T-helper 22 cell (primary cell): Measurements from ENCODE around the gene NOLC1.

ENCODE experiments used
- DNase-seq: peaks from one replicate; pipeline ENCODE4 v3.0.0-alpha.2; 2020; ENCODE audit warnings: low read depth

Gene NOLC1

DNA sequence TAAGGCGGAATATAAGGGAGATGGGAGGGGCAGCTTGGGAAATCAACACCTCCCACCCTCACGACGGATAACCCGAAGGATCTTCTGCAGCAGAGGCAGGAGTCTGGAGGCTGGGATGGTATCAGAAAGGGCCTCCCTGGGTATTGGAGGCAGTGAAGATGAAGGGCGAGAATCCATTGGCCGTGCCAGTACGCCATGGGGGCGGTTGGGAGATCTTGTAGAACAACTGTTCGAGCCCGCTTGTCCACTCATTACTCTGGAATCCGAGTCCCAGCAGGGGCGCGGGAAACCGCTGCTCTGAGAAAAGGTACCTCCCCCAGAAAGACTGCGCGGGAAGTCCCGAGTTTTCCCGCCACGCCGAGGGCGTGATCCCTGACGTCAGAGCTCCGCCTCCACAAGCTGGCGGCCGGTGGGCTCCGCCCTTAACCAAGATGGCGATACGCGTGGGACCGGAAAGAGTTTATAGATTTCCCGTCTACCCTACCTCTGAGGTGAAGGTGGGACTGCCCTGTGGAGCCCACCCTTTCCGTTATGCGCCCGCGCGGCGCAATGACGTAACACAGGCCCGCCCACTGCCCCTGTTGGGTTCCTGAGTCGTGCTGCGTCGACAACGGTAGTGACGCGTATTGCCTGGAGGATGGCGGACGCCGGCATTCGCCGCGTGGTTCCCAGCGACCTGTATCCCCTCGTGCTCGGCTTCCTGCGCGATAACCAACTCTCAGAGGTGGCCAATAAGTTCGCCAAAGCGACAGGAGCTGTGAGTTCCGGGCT, at the start of gene NOLC1:
Gene NOLC1, plus strand, starts transcription at position 616 of the 771 bp plus-strand sequence. Its CDS starts 22 bp downstream, at position 638.
- peak; percentile 99 for DNase-seq

DNA sequence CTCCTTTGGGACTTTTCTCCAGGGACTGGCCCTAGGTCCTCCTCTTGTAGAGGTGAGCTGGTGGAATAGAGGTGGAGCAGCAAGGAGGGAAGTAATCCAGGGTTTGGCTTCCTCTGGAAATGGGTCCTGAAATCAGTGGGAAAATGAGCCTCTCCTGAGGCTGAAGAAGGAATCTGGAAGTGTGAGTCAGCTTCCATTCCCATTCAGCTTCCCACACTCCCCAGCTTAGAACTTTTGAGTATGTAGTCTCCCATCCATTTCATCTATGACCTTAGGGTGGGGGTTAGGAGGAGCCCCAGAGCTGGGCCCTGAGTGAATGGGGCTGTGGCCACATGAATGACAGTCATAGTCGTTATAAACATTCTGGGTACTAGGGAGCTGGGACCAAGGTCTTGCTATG, 49.8 kb upstream of the NOLC1 start:
- no peak for DNase-seq

DNA sequence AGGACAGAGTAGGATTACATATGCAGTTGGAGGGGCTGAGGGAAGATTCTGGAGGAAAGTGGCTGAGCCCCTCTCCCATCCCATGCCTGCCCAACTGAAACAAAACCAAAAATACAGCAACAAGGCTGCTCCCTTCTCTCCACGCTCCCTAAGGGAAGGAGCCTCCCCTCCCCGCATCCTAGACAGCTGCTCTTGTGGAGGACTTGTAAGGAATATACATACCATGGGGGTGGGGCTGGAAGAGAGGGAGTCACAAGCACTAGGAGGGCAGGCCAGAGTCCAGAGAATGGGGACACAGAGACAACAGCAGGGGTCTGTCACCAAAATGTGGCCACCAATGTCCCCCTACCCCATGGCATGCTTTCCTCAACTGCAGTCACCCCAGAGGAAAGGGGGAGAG, 45.2 kb upstream of the NOLC1 start:
- no peak for DNase-seq

DNA sequence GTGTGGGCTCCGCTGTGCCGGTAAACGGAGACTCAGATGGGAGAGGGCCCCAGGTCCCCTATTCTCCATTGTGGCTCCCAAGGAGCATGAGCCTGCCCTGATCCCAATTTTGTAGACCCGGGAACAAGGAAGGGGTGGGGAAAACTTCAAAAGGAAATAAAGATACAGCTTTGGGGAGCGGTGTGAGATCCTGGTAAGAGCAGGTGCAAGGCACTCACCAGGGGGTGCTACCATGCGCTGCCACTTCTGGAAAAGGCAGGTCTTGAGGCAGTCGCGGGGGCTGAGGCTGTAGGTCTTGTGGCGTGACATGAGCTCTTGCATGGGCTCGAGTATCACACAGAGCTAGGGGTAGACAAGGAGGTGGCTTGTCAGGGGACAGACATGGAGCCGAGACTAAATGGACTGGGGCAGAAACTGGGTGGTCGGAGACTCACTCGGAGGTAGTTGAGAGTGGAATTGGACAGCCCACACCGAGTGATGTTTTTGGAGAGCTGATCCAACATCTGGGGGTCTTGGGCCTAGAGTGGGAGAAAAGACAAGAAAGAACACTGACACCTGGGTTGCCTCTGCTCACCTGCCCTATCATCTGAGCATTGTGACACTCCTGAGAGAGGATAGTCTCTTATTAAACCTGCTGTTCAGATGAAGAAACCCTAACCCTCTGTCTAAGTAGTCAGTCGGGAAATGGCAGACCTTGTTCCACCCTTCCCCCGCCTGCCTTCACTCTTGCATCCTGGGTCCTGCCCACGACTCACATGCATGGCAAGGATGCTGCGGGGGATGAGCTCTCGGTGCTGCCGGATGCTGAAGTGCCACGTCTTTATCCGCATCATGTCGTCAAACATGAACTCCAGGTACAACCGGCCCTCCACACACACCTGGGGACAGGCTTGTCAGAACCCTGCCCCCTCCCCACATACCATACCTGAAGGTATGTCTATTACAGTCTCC, 42.7 kb upstream of the NOLC1 start:
- DNase-seq, result no peak

- no peak for DNase-seq
Measured at GRCh38 chr10:102111276-102111675, 40.9 kb upstream of the NOLC1 start.

DNA sequence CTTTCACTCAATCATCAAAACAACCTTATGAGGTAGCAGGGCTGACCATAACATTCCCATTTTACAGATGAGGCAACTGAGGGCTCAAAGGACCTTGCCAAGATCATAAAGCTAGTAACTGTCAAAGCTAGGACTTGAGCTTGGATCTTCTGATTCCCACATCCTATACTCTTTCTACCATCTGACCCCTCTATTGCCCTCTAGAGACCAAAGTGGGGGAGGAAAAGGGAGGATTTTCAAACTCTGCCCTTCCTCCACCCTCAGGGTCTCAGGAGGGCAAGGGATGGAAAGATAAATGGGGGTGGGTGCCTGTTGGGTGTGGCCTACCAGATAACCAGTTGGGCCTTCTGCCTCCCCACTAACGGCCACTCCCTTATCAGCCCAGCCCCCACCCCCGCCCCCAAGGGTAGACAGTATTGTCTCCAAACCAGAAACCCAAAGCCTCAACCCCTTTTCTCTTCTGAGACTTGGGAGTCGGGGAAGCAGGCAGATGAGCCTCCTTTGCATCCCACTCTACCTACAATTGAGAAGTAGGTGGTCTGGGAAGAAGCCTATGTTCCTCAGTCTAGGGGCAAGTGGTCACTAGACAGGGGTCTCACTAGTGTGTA, 39.9 kb upstream of the NOLC1 start:
- DNase-seq, result no peak

DNA sequence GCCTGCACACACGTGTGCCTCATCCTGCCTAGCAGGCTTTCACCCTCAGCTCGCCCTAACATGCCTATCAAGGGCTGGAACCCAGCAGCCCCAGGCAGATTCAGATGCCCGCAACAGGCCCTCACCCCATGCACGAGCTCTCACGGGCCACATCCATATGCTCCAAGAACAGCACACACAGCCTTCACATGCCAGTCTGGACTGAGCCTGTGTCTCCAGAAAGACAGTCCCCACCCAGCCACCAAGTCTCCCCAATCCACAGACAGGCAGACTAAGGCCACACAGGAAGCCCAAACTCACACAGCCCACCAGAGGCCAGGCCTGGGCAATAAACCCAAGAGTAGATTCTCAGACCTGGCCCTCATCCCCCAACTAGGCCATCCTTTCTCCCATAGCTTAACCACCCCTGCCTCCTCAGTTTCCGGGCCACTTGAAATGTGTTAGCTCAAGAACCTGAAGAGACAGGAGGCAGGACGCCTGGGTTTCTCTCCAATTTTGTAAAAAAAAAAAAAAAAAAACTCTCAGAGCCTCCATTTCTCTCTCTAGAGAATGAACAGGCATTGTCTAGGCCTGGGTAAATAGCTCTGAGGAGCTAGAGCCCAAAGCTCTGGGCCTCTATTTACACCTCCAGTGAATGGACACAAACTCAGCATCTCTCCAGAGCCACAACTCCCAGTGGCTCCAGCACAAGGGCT, 38.8 kb upstream of the NOLC1 start:
- no peak for DNase-seq

DNA sequence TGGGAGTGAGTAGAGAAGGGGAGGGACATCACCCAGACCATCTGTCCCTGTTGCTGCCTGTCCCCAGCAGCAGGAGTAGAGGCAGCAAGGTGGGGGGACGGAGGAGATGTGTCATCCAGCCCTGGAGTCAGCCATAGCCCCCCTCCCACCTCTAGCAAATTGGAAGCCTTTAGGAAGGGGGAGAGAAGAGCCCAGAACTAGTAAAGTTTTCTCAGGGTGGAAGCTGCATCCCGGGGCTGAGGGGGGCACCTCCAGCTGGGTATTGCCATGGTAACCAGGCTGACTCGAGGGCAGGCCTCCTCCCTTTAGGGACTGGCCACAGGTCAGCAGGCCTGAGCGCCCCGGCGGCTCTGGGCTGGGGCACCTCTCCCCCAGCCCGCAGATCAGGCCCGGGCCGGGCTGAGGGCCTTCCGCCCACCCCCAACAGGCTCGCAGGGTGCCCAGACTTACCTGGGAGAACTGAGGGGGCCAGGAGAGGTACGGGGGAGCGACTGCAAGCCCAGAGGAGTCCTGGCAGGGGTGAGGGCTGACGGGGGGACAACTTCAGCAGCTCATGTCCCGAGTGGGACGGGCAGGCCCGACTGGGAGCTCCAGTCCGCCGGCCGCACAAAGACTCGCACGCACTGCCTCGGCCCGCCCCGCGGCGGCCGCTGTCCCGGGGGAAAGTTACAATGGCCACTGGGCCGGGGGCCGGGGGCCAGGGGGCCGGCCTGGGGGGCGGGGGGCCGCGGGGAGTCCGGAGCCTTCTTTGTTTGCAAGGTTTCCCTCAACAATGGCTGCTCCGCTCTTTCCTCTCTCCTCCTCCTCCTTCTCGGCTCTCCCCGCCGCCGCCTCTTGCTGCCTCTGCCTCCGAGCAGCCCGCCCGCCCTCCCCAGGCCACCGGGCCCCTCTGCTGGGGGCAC, 38.0 kb upstream of the NOLC1 start:
- no peak for DNase-seq

GRCh38 chr10:102114861-102115618, 37.1 kb upstream of the NOLC1 start:
- peak; percentile 77 for DNase-seq

DNA sequence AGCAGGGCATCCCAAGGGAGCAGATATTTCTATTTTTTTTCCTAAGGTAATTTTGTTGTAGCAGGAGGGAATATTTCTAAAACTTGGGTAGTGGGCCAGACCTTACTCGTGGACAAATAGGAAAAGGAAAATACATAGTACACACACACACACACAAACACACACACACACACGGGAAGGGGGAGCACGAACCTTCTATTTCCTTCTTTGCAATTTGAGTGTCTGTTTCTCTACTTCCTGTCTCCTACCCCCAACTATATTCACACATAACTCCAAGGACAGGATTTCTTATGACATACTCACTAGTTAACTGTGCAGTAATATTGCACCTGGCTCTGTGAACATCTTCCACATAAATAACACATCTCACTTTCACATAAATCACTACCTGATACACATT, 36.4 kb upstream of the NOLC1 start:
- no peak for DNase-seq

GRCh38 chr10:102116656-102117055, 35.5 kb upstream of the NOLC1 start:
- DNase-seq, result no peak

GRCh38 chr10:102117391-102118159, 34.6 kb upstream of the NOLC1 start:
- DNase-seq, result peak; percentile 61

DNA sequence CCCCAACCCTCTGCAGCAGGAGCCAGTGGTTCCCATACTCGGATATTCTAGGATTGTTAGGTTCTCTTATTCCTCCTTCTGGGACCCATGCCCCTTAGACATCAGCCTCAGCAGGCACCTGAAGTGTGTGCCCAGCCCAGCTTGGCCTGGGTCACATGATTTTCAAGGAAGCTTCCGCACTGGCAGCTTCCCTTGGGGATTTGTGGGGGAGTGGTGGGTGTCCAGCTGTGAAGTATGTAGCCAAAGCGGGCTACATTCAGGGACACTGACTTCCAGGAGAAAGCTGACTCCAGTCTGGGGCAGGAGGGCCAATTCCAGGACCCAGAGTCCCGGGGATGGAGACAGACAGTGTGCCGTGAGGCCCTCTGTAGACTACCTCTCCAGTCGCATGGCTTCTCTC, 33.3 kb upstream of the NOLC1 start:
- DNase-seq, result no peak

DNA sequence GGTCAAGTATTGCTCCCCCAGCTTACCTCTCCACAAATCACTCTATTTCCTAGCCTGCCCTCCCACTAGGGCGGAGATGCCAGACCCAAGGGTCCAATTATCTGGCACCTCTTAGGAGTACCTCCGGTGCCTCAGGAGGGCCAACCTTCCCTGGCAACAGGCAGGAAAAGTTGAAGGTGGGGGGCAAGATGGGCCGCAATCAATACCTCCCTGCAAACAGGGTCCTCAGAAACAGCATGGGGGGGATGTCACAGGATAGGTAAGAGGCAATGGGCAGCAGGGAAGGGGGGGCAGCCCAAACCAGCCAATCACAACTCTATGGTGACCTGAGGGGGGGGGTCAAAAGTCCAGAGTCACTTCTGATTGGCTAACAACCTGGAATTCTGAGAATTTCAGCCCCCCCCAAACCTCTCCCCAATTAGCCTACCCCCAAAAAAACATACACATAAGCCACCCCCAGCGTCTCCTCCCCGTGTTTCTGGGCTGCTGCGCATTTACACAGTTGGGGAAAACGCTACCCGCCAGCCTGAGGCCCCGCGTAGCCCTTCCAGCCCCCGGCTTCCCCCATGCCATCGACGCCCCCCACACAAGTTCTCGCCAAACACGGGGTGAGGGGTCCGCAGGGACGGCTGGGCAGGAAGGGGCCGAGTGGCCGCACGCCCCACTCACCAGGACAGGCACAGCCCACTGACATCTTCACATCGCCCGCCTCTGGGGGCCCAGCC, 32.6 kb upstream of the NOLC1 start:
- DNase-seq, result no peak

- peak; percentile 66 for DNase-seq
Measured at GRCh38 chr10:102120142-102120990, 31.8 kb upstream of the NOLC1 start, which contains the start of gene LDB1. TSS of gene LDB1 (minus strand) at chr10:102120368. CDS start at chr10:102120110, 258 bp downstream.

DNA sequence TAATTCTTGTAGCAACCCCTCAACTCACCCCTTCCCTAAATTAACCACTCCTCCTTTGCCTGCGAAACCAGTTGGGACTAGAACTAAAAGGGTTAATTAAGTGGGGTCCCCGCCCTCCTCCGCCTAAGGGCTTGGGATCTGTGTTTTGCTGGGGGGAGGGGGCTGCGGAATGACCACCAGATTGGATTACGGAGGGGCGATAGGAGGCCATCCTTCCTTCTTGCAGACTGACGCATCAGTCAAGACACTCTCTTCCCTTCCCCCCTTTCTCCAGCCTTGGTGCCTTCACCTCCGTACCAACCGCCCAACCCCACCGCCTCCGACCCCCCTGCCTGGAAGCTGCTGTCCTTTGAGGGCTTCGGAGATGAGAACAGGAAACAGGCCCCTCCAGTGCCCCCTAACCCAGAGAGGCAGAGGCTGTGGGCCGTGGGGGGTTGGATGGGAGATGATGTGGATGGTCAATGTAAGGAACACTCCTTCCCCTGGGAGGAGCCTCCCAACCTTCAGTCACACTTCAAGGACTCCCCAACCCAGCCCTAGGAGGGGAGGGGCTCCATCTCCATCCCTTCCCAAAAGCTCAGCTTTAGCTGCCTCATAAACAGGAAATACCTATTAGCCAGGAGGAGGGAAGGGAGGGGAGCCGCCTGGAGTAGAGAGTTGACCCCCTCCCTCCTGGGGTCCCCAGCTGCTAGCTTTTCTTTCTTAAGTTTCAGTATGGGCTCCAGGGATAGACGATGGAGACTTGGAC, 31.0 kb upstream of the NOLC1 start:
- DNase-seq, result no peak
